H9 (cell line): ENCODE results near the gene ADO. TPM values are rescaled to one million over a fixed set of nuclear protein-coding genes. Genes with fewer than 3 reads are reported as not detected.

Experiments used
- DNase-seq: peaks from one replicate; pipeline ENCODE4 v3.0.0-alpha.2; 2017
- H2AFZ ChIP-seq: one replicate; pipeline ENCODE4 v1.6.1; 2013; ENCODE audit warnings: mild to moderate bottlenecking, low read length, control low read depth, moderate library complexity
- H2AK5ac ChIP-seq: 2 replicates; pipeline ENCODE4 v1.6.1; 2013; ENCODE audit warnings: low read length, control low read depth, mixed read lengths; ENCODE audit not compliant: insufficient read length
- H2BK120ac ChIP-seq: one replicate; pipeline ENCODE4 v1.6.1; 2013; ENCODE audit warnings: low read depth, mild to moderate bottlenecking, low read length, control low read depth, inconsistent platforms; ENCODE audit not compliant: poor library complexity, severe bottlenecking
- H2BK12ac ChIP-seq: 2 replicates; pipeline ENCODE4 v1.6.1; 2013; ENCODE audit warnings: low read length, control low read depth, mixed read lengths, low read depth; ENCODE audit not compliant: insufficient read length
- H2BK15ac ChIP-seq: 2 replicates; pipeline ENCODE4 v1.6.1; 2013; ENCODE audit warnings: low read depth, low read length, control low read depth
- H2BK20ac ChIP-seq: one replicate; pipeline ENCODE4 v1.6.1; 2013; ENCODE audit warnings: low read depth, mild to moderate bottlenecking, low read length, control low read depth, inconsistent platforms; ENCODE audit not compliant: poor library complexity, severe bottlenecking
- H2BK5ac ChIP-seq: 2 replicates; pipeline ENCODE4 v1.6.1; 2013; ENCODE audit warnings: low read length, control low read depth, mixed read lengths; ENCODE audit not compliant: insufficient read length
- H3K14ac ChIP-seq: 2 replicates; pipeline ENCODE4 v1.6.1; 2013; ENCODE audit warnings: low read length, control low read depth; ENCODE audit not compliant: insufficient read depth
- H3K18ac ChIP-seq: 2 replicates; pipeline ENCODE4 v1.6.1; 2013; ENCODE audit warnings: low read depth, mild to moderate bottlenecking, mixed read lengths, low read length, control low read depth; ENCODE audit not compliant: insufficient read length
- H3K23ac ChIP-seq: 2 replicates; pipeline ENCODE4 v1.6.1; 2013; ENCODE audit warnings: low read length, control low read depth, mixed read lengths, low read depth; ENCODE audit not compliant: insufficient read length
- H3K23me2 ChIP-seq: 2 replicates; pipeline ENCODE4 v1.6.1; 2013; ENCODE audit warnings: low read depth, mild to moderate bottlenecking, mixed read lengths, low read length, control low read depth; ENCODE audit not compliant: insufficient read length, poor library complexity, severe bottlenecking
- H3K27ac ChIP-seq: 2 replicates; pipeline ENCODE4 v1.5.1; 2013; ENCODE audit warnings: low read length, control low read depth, mixed read lengths, low read depth; ENCODE audit not compliant: insufficient read length
- H3K27me3 ChIP-seq: 2 replicates; pipeline ENCODE4 v1.6.1; 2013; ENCODE audit warnings: low read length, control low read depth, inconsistent platforms; ENCODE audit not compliant: insufficient read depth
- H3K4ac ChIP-seq: 2 replicates; pipeline ENCODE4 v1.6.1; 2013; ENCODE audit warnings: low read depth, mild to moderate bottlenecking, control low read depth, inconsistent platforms, low read length, moderate library complexity
- H3K4me1 ChIP-seq: 2 replicates; pipeline ENCODE4 v1.6.1; 2013; ENCODE audit warnings: low read length, control low read depth, inconsistent platforms; ENCODE audit not compliant: insufficient read depth
- H3K4me2 ChIP-seq: 2 replicates; pipeline ENCODE4 v1.6.1; 2013; ENCODE audit warnings: low read length, control low read depth, mixed read lengths; ENCODE audit not compliant: insufficient read length, insufficient read depth
- H3K56ac ChIP-seq: 2 replicates; pipeline ENCODE4 v1.6.1; 2013; ENCODE audit warnings: low read depth, mild to moderate bottlenecking, mixed read lengths, low read length, control low read depth; ENCODE audit not compliant: insufficient read length
- H3K79me1 ChIP-seq: 2 replicates; pipeline ENCODE4 v1.6.1; 2013; ENCODE audit warnings: low read depth, mild to moderate bottlenecking, moderate library complexity, low read length, control low read depth, inconsistent platforms; ENCODE audit not compliant: insufficient read depth, poor library complexity, severe bottlenecking
- H3K79me2 ChIP-seq: 2 replicates; pipeline ENCODE4 v1.6.1; 2013; ENCODE audit warnings: low read length, control low read depth, inconsistent platforms; ENCODE audit not compliant: insufficient read depth
- H3K9ac ChIP-seq: 2 replicates; pipeline ENCODE4 v1.6.1; 2013; ENCODE audit warnings: low read length, control low read depth, mixed read lengths; ENCODE audit not compliant: insufficient read length; ENCODE audit errors: extremely low read depth
- H3K9me3 ChIP-seq: one replicate; pipeline ENCODE4 v1.6.1; 2013; ENCODE audit warnings: low read depth, low read length, inconsistent platforms; ENCODE audit not compliant: control insufficient read depth
- H3T11ph ChIP-seq: one replicate; pipeline ENCODE4 v1.6.1; 2013; ENCODE audit warnings: mild to moderate bottlenecking, low read length, control low read depth, inconsistent platforms
- H4K20me1 ChIP-seq: one replicate; pipeline ENCODE4 v1.6.1; 2013; ENCODE audit not compliant: control insufficient read depth, insufficient read length, insufficient read depth
- H4K5ac ChIP-seq: 2 replicates; pipeline ENCODE4 v1.6.1; 2013; ENCODE audit warnings: low read depth, mild to moderate bottlenecking, mixed read lengths, low read length, control low read depth; ENCODE audit not compliant: insufficient read length
- H4K8ac ChIP-seq: replicated peaks from 2 replicates; pipeline ENCODE4 v1.6.1; 2013; ENCODE audit warnings: low read length, control low read depth, mixed read lengths, low read depth; ENCODE audit not compliant: insufficient read length
- H4K91ac ChIP-seq: 2 replicates; pipeline ENCODE4 v1.6.1; 2013; ENCODE audit warnings: low read depth, mild to moderate bottlenecking, moderate library complexity, mixed read lengths, low read length, control low read depth; ENCODE audit not compliant: insufficient read length
- H3K27ac Mint-ChIP-seq, 3 experiments: 2 replicates in 2 of 3; 3 replicates in 1 of 3; pipeline ENCODE4 v1.8.0; 2020 to 2021; ENCODE audit warnings: mixed read lengths in 3 of 3, mild to moderate bottlenecking in 1 of 3, moderate library complexity in 1 of 3
- H3K27me3 Mint-ChIP-seq: 2 replicates; pipeline ENCODE4 v1.8.0; 2021; ENCODE audit warnings: low read depth, mild to moderate bottlenecking, moderate library complexity, mixed read lengths
- H3K36me3 Mint-ChIP-seq, 3 experiments: 2 replicates in 2 of 3; 3 replicates in 1 of 3; pipeline ENCODE4 v1.8.0; 2020 to 2021; ENCODE audit warnings: low read depth in 3 of 3, mixed read lengths in 3 of 3; ENCODE audit not compliant: insufficient read depth in 1 of 3
- H3K4me1 Mint-ChIP-seq, 2 experiments: 2 replicates each; pipeline ENCODE4 v1.8.0; 2020; ENCODE audit warnings: mixed read lengths in 2 of 2
- H3K4me3 Mint-ChIP-seq, 2 experiments: 2 replicates in 1 of 2; 3 replicates in 1 of 2; pipeline ENCODE4 v1.8.0; 2020 to 2021; ENCODE audit warnings: mild to moderate bottlenecking in 2 of 2, mixed read lengths in 2 of 2, moderate library complexity in 1 of 2
- H3K9me3 Mint-ChIP-seq, 2 experiments: 2 replicates in 1 of 2; 3 replicates in 1 of 2; pipeline ENCODE4 v1.8.0; 2020; ENCODE audit warnings: mild to moderate bottlenecking in 2 of 2, mixed read lengths in 2 of 2, moderate library complexity in 1 of 2
- CTCF ChIP-seq: fragments of 200-600 bp; sonication (generic); conservative IDR thresholded peaks from 3 replicates; pipeline ENCODE4 v1.8.0; 2021; ENCODE audit warnings: antibody characterized with exemption, mild to moderate bottlenecking
- WGBS: extraction: QIAGEN DNeasy Blood & Tissue Kit; methylation state at CpG from one replicate; pipeline ENCODE4 v1.1.7; 2013; ENCODE audit warnings: missing lambda C conversion rate, low lambda C conversion rate, mixed read lengths; ENCODE audit not compliant: insufficient read length; ENCODE audit errors: extremely low coverage; 5-methylcytosine and 5-hydroxymethylcytosine counted together
- total RNA-seq: library from RNA; stranded (reverse); gene quantifications from 2 replicates; pipeline ENCODE4 v1.2.1, GENCODE V29; 2021

The ADO gene
- total RNA-seq, 1 experiment from 2014 or later, result 31.6 TPM

GRCh38 chr10:62755662-62756653 lies 48.6 kb upstream of the ADO start:
- H3K4ac ChIP-seq, result no peak overlapping the region
- no peak overlapping the region for H3K9ac ChIP-seq
- Mint-ChIP-seq H3K4me3 (no peak overlapping the region), H3K9me3 (peaks cover 0 to 2% of the 10 kb centered on the region in 2 experiments; a peak in 1 of 5 replicates), H3K4me1 (peaks cover 6 to 11% of the 10 kb centered on the region in 2 experiments), H3K27me3 (peaks cover 2% of the 10 kb centered on the region; the same call in 1 of the 2 replicates), H3K36me3 (no peaks in the 10 kb centered on the region), H3K27ac (no peak overlapping the region)
- WGBS, result no CpG with 5 or more reads among the region's 8 CpGs
- H3K18ac ChIP-seq, result no peak overlapping the region
- H4K20me1 ChIP-seq, result no peaks in the 10 kb centered on the region
- no peak overlapping the region for H2BK12ac ChIP-seq
- no peak overlapping the region for H4K8ac ChIP-seq
- H2BK120ac ChIP-seq, result no peak overlapping the region
- H3K4me1 ChIP-seq, result peaks cover 3% of the 10 kb centered on the region; the same call in 1 of the 2 replicates
- no peak overlapping the region for H3K56ac ChIP-seq
- H3K79me2 ChIP-seq, result no peaks in the 10 kb centered on the region
- H2BK20ac ChIP-seq, result no peak overlapping the region
- no peak for TF ChIP-seq CTCF
- H3K23me2 ChIP-seq, result no peaks in the 10 kb centered on the region
- H3K14ac ChIP-seq, result no peak overlapping the region
- H4K91ac ChIP-seq, result no peak overlapping the region
- no peak overlapping the region for H4K5ac ChIP-seq
- H2BK15ac ChIP-seq, result no peak overlapping the region
- no peak overlapping the region for H3K23ac ChIP-seq
- DNase-seq, result no peak
- no peaks in the 10 kb centered on the region for H3K79me1 ChIP-seq
- H3K4me2 ChIP-seq, result no peak overlapping the region
- no peak overlapping the region for H2BK5ac ChIP-seq
- no peaks in the 10 kb centered on the region for H3K9me3 ChIP-seq
- H3K27me3 ChIP-seq, result no peaks in the 10 kb centered on the region
- H2AFZ ChIP-seq, result no peak overlapping the region
- H3T11ph ChIP-seq, result no peak overlapping the region
- no peak overlapping the region for H2AK5ac ChIP-seq
- no peak overlapping the region for H3K27ac ChIP-seq
